NB4 (cell line): Measurements from ENCODE around the gene DLG4.

Source experiments
- CTCF ChIP-seq: IDR thresholded peaks from one replicate; pipeline ENCODE4 v1.5.1; 2012; ENCODE audit warnings: low read depth, low read length
- MYC ChIP-seq: IDR thresholded peaks from 2 replicates; pipeline ENCODE4 v1.6.1; 2011; ENCODE audit warnings: low read depth, low read length
- POLR2A ChIP-seq: IDR thresholded peaks from 2 replicates; pipeline ENCODE4 v1.6.1; 2011; ENCODE audit warnings: mild to moderate bottlenecking; ENCODE audit not compliant: insufficient read length; ENCODE audit errors: extremely low read depth

- TF ChIP-seq CTCF (no peak), POLR2A (no peak), MYC (no peak)
These were observed 40.0 kb downstream of the DLG4 start, which contains the start of gene ASGR1 for GRCh38 chr17:7179317-7180254.
